HepG2 (cell line): ENCODE measurements around the gene HMGCR. TPM values are rescaled to one million over a fixed set of nuclear protein-coding genes. Genes with fewer than 3 reads are reported as not detected.
A peak's percentile ranks its signal among the peaks of the same experiment; 100 is the strongest.

Source experiments
- FOXM1 ChIP-seq: sonication (generic); formaldehyde crosslinking; IDR thresholded peaks from 2 replicates; pipeline ENCODE4 v1.5.0; 2020; ENCODE audit warnings: missing genetic modification reagents
- GZF1 ChIP-seq: sonication (generic); formaldehyde crosslinking; IDR thresholded peaks from 2 replicates; pipeline ENCODE4 v1.5.1; 2020; ENCODE audit warnings: mild to moderate bottlenecking, missing genetic modification reagents
- HDAC6 ChIP-seq: fragments of 200-600 bp; sonication (generic); IDR thresholded peaks from 2 replicates; pipeline ENCODE4 v1.7.0; 2017; ENCODE audit warnings: mild to moderate bottlenecking, antibody characterized with exemption, low read length, low read depth
- KDM6A ChIP-seq: IDR thresholded peaks from 2 replicates; pipeline ENCODE4 v1.6.1; 2016; ENCODE audit warnings: low read depth
- MEIS2 ChIP-seq: sonication (generic); formaldehyde crosslinking; IDR thresholded peaks from 2 replicates; pipeline ENCODE4 v1.9.0; 2021; ENCODE audit warnings: mild to moderate bottlenecking, missing genetic modification reagents
- MYC ChIP-seq: sonication (generic); formaldehyde crosslinking; IDR thresholded peaks from 2 replicates; pipeline ENCODE4 v1.9.0; 2021; ENCODE audit warnings: missing genetic modification reagents, borderline replicate concordance
- NFKBIZ ChIP-seq: IDR thresholded peaks from 2 replicates; pipeline ENCODE4 v1.6.1; 2018; ENCODE audit warnings: missing genetic modification reagents, missing compliant biosample characterization
- PHF8 ChIP-seq: sonication (generic); formaldehyde crosslinking; IDR thresholded peaks from 2 replicates; pipeline ENCODE4 v1.5.0; 2020; ENCODE audit warnings: missing genetic modification reagents
- SNRNP70 ChIP-seq: fragments of 200-400 bp; formaldehyde crosslinking; IDR thresholded peaks from 2 replicates; pipeline ENCODE4 v1.6.1; 2017; ENCODE audit warnings: mild to moderate bottlenecking, low read depth, low read length, moderate library complexity
- SP2 ChIP-seq: sonication (generic); formaldehyde crosslinking; IDR thresholded peaks from 2 replicates; pipeline ENCODE4 v1.5.1; 2020; ENCODE audit warnings: mild to moderate bottlenecking, missing genetic modification reagents
- SRSF9 ChIP-seq: fragments of 200-400 bp; formaldehyde crosslinking; IDR thresholded peaks from 2 replicates; pipeline ENCODE4 v1.6.1; 2018; ENCODE audit warnings: borderline replicate concordance, mild to moderate bottlenecking, low read depth, low read length; ENCODE audit not compliant: insufficient read depth, poor library complexity, severe bottlenecking
- TAF15 ChIP-seq: fragments of 200-400 bp; formaldehyde crosslinking; IDR thresholded peaks from one replicate; pipeline ENCODE4 v1.6.1; 2018; ENCODE audit warnings: mild to moderate bottlenecking, low read depth, low read length; ENCODE audit not compliant: poor library complexity, severe bottlenecking
- TEAD3 ChIP-seq: optimal IDR thresholded peaks from 2 replicates; pipeline ENCODE3; 2016; ENCODE audit warnings: borderline replicate concordance
- UBTF ChIP-seq: sonication (generic); formaldehyde crosslinking; IDR thresholded peaks from 2 replicates; pipeline ENCODE4 v1.4.0; 2020; ENCODE audit warnings: mild to moderate bottlenecking, missing genetic modification reagents
- ZC3H4 ChIP-seq: sonication (generic); formaldehyde crosslinking; IDR thresholded peaks from 2 replicates; pipeline ENCODE4 v1.4.0; 2020; ENCODE audit warnings: missing genetic modification reagents, borderline replicate concordance
- ZFY ChIP-seq: sonication (generic); formaldehyde crosslinking; IDR thresholded peaks from 2 replicates; pipeline ENCODE4 v1.4.0; 2020; ENCODE audit warnings: missing genetic modification reagents
- ZNF160 ChIP-seq: sonication (generic); formaldehyde crosslinking; IDR thresholded peaks from 2 replicates; pipeline ENCODE4 v1.8.0; 2022; ENCODE audit warnings: mild to moderate bottlenecking, inconsistent platforms, missing genetic modification reagents
- ZNF20 ChIP-seq: sonication (generic); formaldehyde crosslinking; IDR thresholded peaks from 2 replicates; pipeline ENCODE4 v1.4.0; 2020; ENCODE audit warnings: mild to moderate bottlenecking, moderate library complexity, missing genetic modification reagents
- ZNF296 ChIP-seq: sonication (generic); formaldehyde crosslinking; conservative IDR thresholded peaks from 2 replicates; pipeline ENCODE4 v1.5.0; 2020; ENCODE audit warnings: mild to moderate bottlenecking, missing genetic modification reagents
- ZNF543 ChIP-seq: sonication (generic); formaldehyde crosslinking; IDR thresholded peaks from 2 replicates; pipeline ENCODE4 v1.4.0; 2020; ENCODE audit warnings: mild to moderate bottlenecking, missing genetic modification reagents
- ZNF772 ChIP-seq: sonication (generic); formaldehyde crosslinking; IDR thresholded peaks from 2 replicates; pipeline ENCODE4 v1.5.0; 2020; ENCODE audit warnings: mild to moderate bottlenecking, missing genetic modification reagents
- ZNF780A ChIP-seq: sonication (generic); formaldehyde crosslinking; IDR thresholded peaks from 2 replicates; pipeline ENCODE4 v1.8.0; 2022; ENCODE audit warnings: mild to moderate bottlenecking, missing genetic modification reagents, moderate library complexity
- ZZZ3 ChIP-seq: sonication (generic); formaldehyde crosslinking; IDR thresholded peaks from 2 replicates; pipeline ENCODE4 v1.4.0; 2020; ENCODE audit warnings: missing genetic modification reagents, mild to moderate bottlenecking, borderline replicate concordance
- polyA plus RNA-seq, 8 experiments: library from polyadenylated mRNA; depleted of rRNA in 3 of 8; stranded (reverse) in 7 of 8; unstranded in 1 of 8; fragments of >200 nt; fragmentation: Illumina TruSeq in 4 of 8; extraction: Trizol in 4 of 8; gene quantifications; 2 replicates each; pipeline versions ENCODE4 v1.2.1 to v1.2.3, GENCODE V29; 2011 to 2016; ENCODE audit warnings: low read depth in 4 of 8, missing spikeins in 1 of 8, mixed read lengths in 1 of 8; ENCODE audit not compliant: insufficient read depth in 1 of 8
- total RNA-seq, 5 experiments: library from RNA; depleted of rRNA; stranded (reverse); fragments of >200 nt; fragmentation: Illumina TruSeq; extraction: Trizol; gene quantifications; 2 replicates each; pipeline ENCODE4 v1.2.3, GENCODE V29; 2016; ENCODE audit warnings: low read depth in 1 of 5
- TF ChIP-seq, protein P1 (sequence below): sonication (generic); formaldehyde crosslinking; IDR thresholded peaks from 2 replicates; pipeline ENCODE4 v1.9.0; 2021; ENCODE audit warnings: missing genetic modification reagents, borderline replicate concordance
- TF ChIP-seq, protein P2 (sequence below): IDR thresholded peaks from 2 replicates; pipeline ENCODE4 v1.6.1; 2016; ENCODE audit warnings: missing compliant biosample characterization, missing genetic modification reagents, borderline replicate concordance

The HMGCR gene
- total and polyA plus RNA-seq, 2 of the 13 experiments (the other 11 are each of a cell fraction or from before 2014, with no cell fraction given) = 43.0 to 144 TPM

- no peak for TF ChIP-seq HDAC6
- TF ChIP-seq SP2 (CRISPR knock-in tag) = peak; percentile 88
- 0 out of 2 replicates have a peak, but pooled peaks have one; percentile 35 for TF ChIP-seq ZNF772 (CRISPR knock-in tag)
- no peak for TF ChIP-seq ZZZ3
- TF ChIP-seq, protein P1, sequence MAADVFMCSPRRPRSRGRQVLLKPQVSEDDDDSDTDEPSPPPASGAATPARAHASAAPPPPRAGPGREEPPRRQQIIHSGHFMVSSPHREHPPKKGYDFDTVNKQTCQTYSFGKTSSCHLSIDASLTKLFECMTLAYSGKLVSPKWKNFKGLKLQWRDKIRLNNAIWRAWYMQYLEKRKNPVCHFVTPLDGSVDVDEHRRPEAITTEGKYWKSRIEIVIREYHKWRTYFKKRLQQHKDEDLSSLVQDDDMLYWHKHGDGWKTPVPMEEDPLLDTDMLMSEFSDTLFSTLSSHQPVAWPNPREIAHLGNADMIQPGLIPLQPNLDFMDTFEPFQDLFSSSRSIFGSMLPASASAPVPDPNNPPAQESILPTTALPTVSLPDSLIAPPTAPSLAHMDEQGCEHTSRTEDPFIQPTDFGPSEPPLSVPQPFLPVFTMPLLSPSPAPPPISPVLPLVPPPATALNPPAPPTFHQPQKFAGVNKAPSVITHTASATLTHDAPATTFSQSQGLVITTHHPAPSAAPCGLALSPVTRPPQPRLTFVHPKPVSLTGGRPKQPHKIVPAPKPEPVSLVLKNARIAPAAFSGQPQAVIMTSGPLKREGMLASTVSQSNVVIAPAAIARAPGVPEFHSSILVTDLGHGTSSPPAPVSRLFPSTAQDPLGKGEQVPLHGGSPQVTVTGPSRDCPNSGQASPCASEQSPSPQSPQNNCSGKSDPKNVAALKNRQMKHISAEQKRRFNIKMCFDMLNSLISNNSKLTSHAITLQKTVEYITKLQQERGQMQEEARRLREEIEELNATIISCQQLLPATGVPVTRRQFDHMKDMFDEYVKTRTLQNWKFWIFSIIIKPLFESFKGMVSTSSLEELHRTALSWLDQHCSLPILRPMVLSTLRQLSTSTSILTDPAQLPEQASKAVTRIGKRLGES (CRISPR knock-in tag) = no peak; the same call in 1 of the 2 replicates
- TF ChIP-seq TEAD3 (CRISPR knock-in tag) = no peak
- TF ChIP-seq NFKBIZ = no peak
- TF ChIP-seq, protein P2, sequence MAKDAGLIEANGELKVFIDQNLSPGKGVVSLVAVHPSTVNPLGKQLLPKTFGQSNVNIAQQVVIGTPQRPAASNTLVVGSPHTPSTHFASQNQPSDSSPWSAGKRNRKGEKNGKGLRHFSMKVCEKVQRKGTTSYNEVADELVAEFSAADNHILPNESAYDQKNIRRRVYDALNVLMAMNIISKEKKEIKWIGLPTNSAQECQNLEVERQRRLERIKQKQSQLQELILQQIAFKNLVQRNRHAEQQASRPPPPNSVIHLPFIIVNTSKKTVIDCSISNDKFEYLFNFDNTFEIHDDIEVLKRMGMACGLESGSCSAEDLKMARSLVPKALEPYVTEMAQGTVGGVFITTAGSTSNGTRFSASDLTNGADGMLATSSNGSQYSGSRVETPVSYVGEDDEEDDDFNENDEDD (CRISPR knock-in tag) = peak; percentile 61; the same call in 1 of the 2 replicates
- peak; percentile 75 for TF ChIP-seq PHF8 (CRISPR knock-in tag)
- TF ChIP-seq MYC (CRISPR knock-in tag) = peak; percentile 90
- TF ChIP-seq ZNF780A = no peak; the same call in 1 of the 2 replicates
- no peak for TF ChIP-seq ZNF20 (CRISPR knock-in tag)
- 0 out of 2 replicates have a peak, but pooled peaks have one; percentile 37 for TF ChIP-seq ZNF543
- no peak for TF ChIP-seq KDM6A (CRISPR knock-in tag)
- 0 out of 2 replicates have a peak, but pooled peaks have one; percentile 12 for TF ChIP-seq GZF1 (CRISPR knock-in tag)
- TF ChIP-seq FOXM1 (CRISPR knock-in tag) = no peak
- TF ChIP-seq ZC3H4 (CRISPR knock-in tag) = no peak
- TF ChIP-seq TAF15 = no peak
- TF ChIP-seq UBTF (CRISPR knock-in tag) = peak; percentile 71
- no peak for TF ChIP-seq ZNF296
- TF ChIP-seq SNRNP70 = no peak
- TF ChIP-seq ZNF160 (CRISPR knock-in tag) = peak; percentile 58; the same call in 1 of the 2 replicates
- no peak for TF ChIP-seq SRSF9
- TF ChIP-seq ZFY = peak; percentile 62; the same call in 1 of the 2 replicates
- peak; percentile 79; the same call in 1 of the 2 replicates for TF ChIP-seq MEIS2 (CRISPR knock-in tag)
Observed at GRCh38 chr5:75336615-75337336, at the start of gene HMGCR (continued).
